Prostate gland (tissue), 2 donors: ENCODE measurements around the gene VPS13C.

ENCODE experiments used
- CTCF ChIP-seq, 4 experiments: fragments of 200-600 bp in 2 of 4; fragments of 450-650 bp in 2 of 4; sonication (generic) in 2 of 4; IDR thresholded peaks; 1 replicate in 3 of 4; 2 replicates in 1 of 4; pipeline ENCODE4 v1.5.1; 2016 to 2019; ENCODE audit warnings: antibody characterized with exemption in 4 of 4, mild to moderate bottlenecking in 2 of 4, moderate library complexity in 2 of 4
- POLR2A ChIP-seq: fragments of 450-650 bp; IDR thresholded peaks from one replicate; pipeline ENCODE4 v1.6.1; 2016; ENCODE audit warnings: antibody characterized with exemption, mild to moderate bottlenecking

GRCh38 chr15:62060896-62061280, 641 bp upstream of the VPS13C start:
- no peak for TF ChIP-seq CTCF (IDR thresholded peaks at IDR 0.05)
- TF ChIP-seq POLR2A, result no peak
